ENCODE measurements around the gene ERGIC1.

Gene ERGIC1

DNA sequence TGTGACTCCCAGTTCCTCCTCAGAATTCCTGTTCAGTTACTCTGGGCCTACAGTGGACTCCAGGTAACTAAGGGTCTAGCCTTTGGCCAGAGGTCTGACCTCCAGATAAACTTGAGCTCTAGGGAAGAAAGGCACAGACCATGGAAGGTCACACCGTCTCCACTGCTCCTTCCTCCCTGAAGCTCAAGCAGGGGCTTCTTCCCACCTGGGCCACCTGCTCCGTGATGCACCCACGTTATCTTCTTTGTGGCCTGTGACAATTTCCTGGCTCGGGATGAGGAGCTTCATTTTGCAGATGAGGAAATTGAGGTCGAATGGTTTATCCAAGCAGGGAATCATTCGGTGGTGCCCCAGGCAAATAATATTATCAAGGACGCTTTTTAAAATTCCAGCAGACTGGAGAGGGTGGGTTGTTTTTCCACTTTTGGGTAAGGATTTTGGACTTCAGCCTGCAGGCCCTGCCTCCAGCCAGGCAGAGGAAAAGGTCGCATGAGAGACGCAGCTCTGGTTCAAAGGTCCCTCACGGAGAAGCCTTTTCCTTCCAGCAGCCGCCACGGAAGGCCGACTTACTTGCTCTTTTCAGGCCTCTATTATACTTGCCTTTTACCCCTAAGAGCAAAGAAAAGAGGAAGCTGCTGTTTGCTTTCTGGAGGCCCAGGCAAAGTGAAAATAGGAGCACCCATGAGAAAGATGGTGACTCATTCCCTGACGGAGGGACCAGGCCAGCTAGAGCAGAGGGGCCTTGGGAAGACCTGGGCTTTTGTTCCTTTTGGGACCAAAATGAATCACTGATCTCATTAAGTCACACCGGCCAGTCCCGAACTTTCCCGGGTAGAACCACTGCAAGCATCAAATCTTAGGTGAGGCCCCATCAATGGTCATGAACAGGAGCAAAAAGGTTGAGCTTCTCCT is 40.2 kb upstream of the ERGIC1 start:
- no peaks in the 10 kb centered on the region for H3K36me3 Mint-ChIP-seq (ENCODE audit: insufficient read depth)
- no peaks in the 10 kb centered on the region for H3K27me3 Mint-ChIP-seq
- H3K4me1 Mint-ChIP-seq: peaks cover 12% of the 10 kb centered on the region
- ATAC-seq (replicated peaks; ENCODE audit: extremely low read depth, poor library complexity, severe bottlenecking) (no peak), DNase-seq (ENCODE audit: low spot score in 2 of 2) (no peak)
- peak overlapping the region; percentile 59 for H3K27ac Mint-ChIP-seq (ENCODE audit: low read depth)
- H3K4me3 Mint-ChIP-seq: no peak overlapping the region
- no peaks in the 10 kb centered on the region for H3K9me3 Mint-ChIP-seq

DNA sequence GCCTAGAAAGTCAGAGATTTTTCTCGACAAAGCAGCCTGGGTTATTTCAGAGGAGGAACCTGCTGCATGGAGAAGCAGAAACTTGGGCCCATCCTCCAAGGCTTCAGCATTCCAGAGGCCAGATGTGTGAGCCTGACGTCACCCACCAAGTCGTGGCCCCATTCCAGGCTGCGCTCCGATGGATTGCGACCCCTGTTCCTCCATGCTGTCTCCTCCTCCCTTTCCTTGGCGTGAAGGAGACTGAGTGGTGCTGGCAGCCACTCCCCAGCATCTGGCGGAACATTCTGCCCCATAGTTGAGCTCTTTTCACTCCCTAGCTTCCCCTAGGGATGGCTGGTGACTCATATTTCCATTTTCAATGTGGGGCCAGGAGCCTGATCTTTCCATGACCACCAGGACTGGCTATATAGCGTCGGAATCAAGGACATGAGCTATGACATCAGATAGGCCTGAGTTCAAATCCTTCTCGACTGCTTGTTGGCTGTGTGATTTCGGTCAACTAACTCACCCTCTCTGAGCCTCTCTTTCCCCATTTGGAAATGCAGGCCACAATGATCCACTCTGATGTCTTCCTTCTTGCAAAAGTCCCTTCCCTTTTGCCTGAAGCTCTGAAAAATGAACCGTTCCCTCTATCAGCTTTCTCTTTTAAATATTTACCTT is 38.6 kb upstream of the ERGIC1 start:
- Mint-ChIP-seq H3K36me3 (ENCODE audit: insufficient read depth) (no peaks in the 10 kb centered on the region), H3K9me3 (no peaks in the 10 kb centered on the region), H3K27ac (ENCODE audit: low read depth) (no peak overlapping the region), H3K4me1 (peaks cover 18% of the 10 kb centered on the region), H3K4me3 (no peak overlapping the region), H3K27me3 (no peaks in the 10 kb centered on the region)
- DNase-seq (ENCODE audit: low spot score in 2 of 2) (no peak), ATAC-seq (replicated peaks; ENCODE audit: extremely low read depth, poor library complexity, severe bottlenecking) (no peak)

DNA sequence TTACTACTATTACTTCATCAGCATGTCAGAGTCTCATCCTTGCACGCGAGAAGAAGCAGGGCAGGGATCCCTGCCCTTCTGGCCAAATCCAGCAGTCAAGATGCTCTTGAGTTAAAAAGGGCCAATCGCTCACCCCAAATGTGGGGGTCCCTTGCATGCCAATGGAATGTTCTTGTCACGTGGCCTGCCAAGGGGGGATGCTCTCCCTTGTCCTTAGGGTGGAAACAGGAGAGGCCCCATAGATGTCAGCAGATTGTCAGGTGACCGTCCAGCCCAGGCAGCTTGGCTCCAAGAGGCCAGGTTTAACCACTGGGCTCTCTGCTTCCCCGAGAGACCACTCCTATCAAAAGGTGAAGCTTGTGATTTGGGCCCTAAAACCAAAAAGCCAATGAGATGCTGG is 37.7 kb upstream of the ERGIC1 start:
- Mint-ChIP-seq H3K27ac (ENCODE audit: low read depth) (no peak overlapping the region), H3K4me1 (peaks cover 18% of the 10 kb centered on the region), H3K36me3 (ENCODE audit: insufficient read depth) (no peaks in the 10 kb centered on the region), H3K9me3 (no peaks in the 10 kb centered on the region), H3K4me3 (no peak overlapping the region), H3K27me3 (no peaks in the 10 kb centered on the region)
- DNase-seq (ENCODE audit: low spot score in 2 of 2): no peak
- no peak for ATAC-seq (replicated peaks; ENCODE audit: extremely low read depth, poor library complexity, severe bottlenecking)

DNA sequence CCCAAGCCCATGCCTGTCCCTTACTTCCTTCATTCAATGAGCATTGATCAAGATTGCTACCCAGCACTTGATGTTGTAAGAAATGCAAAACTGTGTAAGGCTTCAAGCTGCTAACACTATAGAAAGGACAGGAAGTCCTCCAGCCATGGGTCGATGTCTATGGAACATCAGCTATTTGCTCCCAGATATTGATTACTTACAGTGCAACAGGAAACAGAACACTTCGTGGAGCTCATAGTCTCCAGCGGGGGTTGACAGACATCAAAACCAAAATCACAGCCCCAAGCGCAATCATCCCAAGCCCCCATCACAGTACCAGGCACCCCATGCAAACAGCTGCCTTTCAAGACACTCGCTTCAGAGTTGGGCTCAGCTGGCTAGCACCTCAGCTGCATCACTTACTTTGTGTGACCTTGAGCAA is 36.3 kb upstream of the ERGIC1 start:
- Mint-ChIP-seq H3K36me3 (ENCODE audit: insufficient read depth) (no peaks in the 10 kb centered on the region), H3K27me3 (no peaks in the 10 kb centered on the region), H3K4me3 (no peak overlapping the region), H3K4me1 (peaks cover 18% of the 10 kb centered on the region), H3K27ac (ENCODE audit: low read depth) (no peak overlapping the region), H3K9me3 (no peaks in the 10 kb centered on the region)
- ATAC-seq (replicated peaks; ENCODE audit: extremely low read depth, poor library complexity, severe bottlenecking) (no peak), DNase-seq (ENCODE audit: low spot score in 2 of 2) (no peak)

DNA sequence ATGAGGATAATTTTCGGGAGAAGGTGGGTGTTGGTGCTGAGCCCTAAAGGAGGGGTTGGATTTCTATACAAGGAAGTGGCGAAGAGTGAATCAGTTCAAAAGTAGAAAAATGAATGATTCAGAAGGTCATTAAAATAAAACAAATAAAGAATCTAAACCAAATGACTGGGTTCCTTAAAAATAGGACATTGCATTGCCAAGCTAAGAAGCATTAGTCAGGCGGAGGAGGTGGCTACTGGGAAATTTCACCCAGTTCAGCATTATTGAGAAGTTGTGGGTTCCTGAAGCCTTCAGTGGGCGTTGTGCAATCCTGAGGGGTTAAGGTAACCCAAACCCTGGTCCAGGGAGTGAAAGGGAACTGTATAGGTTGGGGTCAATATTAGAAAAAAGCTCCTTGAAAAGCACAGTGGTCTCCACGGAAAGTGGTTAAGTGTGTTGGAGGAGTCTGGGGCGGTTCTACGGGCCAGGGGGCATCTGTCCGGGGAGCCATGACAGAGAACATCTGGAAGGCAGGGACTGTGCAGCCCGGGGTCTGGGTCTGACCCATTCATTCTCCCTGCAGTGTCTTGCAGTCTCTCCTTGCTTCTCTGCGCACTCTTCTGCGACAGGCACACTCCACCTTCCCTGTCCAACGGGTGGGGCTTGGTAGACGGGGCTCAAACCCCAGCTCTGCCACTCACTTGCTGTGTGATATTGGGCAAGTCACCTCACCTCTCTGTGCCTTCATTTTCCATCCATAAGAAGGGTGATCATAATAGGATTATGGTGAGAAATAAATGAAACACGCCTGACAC is 35.4 kb upstream of the ERGIC1 start:
- Mint-ChIP-seq H3K27ac (ENCODE audit: low read depth) (no peak overlapping the region), H3K4me1 (peaks cover 18% of the 10 kb centered on the region), H3K27me3 (no peaks in the 10 kb centered on the region), H3K4me3 (no peak overlapping the region), H3K36me3 (ENCODE audit: insufficient read depth) (no peaks in the 10 kb centered on the region), H3K9me3 (no peaks in the 10 kb centered on the region)
- no peak for ATAC-seq (replicated peaks; ENCODE audit: extremely low read depth, poor library complexity, severe bottlenecking)
- DNase-seq (ENCODE audit: low spot score in 2 of 2): no peak

DNA sequence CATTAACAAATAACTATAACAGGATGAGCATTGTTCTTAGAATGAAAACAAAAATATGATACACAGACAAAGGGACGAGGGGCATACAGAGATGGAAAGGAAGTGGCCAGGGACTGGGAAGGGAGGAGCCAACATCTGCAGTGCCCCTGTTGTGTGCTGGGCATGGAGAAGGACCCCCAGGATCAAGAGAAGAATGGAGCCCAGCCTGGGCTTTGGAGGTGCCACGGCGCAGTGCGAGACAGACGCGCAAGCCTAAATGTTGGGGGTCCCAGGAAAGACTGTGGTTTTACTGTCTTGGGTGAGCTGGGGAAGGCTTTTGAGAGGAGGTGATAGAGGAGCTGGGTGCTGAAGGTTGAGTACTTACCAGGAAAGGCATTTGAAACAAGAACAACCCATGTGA is 34.6 kb upstream of the ERGIC1 start:
- peaks cover 18% of the 10 kb centered on the region for H3K4me1 Mint-ChIP-seq
- no peaks in the 10 kb centered on the region for H3K27me3 Mint-ChIP-seq
- DNase-seq (ENCODE audit: low spot score in 2 of 2) (no peak), ATAC-seq (replicated peaks; ENCODE audit: extremely low read depth, poor library complexity, severe bottlenecking) (no peak)
- no peaks in the 10 kb centered on the region for H3K9me3 Mint-ChIP-seq
- no peak overlapping the region for H3K4me3 Mint-ChIP-seq
- H3K36me3 Mint-ChIP-seq (ENCODE audit: insufficient read depth): no peaks in the 10 kb centered on the region
- H3K27ac Mint-ChIP-seq (ENCODE audit: low read depth): peak overlapping the region; percentile 6

DNA sequence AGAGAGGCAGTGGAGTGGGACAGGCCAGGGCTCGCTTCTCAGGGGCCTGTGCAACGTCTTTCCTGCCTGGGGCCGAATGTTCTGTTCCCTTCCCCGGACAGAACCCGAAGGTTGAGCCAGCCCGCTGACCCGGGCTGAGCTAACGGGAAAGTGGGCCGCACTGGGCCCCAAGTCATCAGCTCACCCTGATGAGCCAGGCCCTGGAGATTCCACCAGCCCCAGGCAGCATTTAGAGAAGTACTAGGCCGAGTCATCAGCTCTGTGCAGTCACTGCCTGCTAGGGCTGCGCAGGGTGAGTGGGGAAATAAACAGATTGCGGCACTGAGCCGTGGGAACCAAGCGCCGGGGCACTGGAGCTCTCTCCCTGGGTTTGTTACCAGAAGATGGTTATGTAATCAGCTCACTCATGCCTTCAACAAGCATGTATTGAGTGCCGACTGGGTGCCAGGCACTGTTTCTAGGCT is 33.9 kb upstream of the ERGIC1 start:
- ATAC-seq (replicated peaks; ENCODE audit: extremely low read depth, poor library complexity, severe bottlenecking): no peak
- no peak for DNase-seq (ENCODE audit: low spot score in 2 of 2)
- Mint-ChIP-seq H3K36me3 (ENCODE audit: insufficient read depth) (no peaks in the 10 kb centered on the region), H3K4me1 (peaks cover 18% of the 10 kb centered on the region), H3K27ac (ENCODE audit: low read depth) (no peak overlapping the region), H3K27me3 (no peaks in the 10 kb centered on the region), H3K9me3 (no peaks in the 10 kb centered on the region), H3K4me3 (no peak overlapping the region)

DNA sequence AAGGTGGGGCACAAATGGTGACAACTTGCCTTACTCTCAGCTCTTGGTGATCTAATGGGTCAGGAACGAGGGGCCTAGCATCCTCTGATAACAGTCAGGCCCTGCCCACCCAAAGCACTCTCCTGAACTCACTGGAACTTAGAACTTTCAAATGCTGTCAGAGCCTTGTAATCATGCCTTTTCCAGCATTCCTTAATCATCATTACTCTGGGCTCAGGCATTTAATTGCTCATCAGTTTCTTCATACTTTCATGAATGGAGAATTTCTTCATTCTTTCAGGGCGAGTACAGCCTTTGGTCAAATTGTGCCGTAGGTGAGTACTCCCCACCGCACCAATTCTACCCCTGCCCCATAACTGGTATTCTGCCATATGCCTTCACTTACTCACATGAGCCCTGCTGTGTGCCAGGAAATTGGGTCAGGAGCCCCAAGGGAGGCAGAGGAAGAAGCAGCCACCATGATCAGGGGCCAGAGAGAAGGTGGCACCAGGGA is 32.8 kb upstream of the ERGIC1 start:
- H3K27me3 Mint-ChIP-seq: no peaks in the 10 kb centered on the region
- H3K4me3 Mint-ChIP-seq: no peak overlapping the region
- H3K27ac Mint-ChIP-seq (ENCODE audit: low read depth): no peak overlapping the region
- DNase-seq (ENCODE audit: low spot score in 2 of 2) (no peak), ATAC-seq (replicated peaks; ENCODE audit: extremely low read depth, poor library complexity, severe bottlenecking) (no peak)
- H3K4me1 Mint-ChIP-seq: peaks cover 18% of the 10 kb centered on the region
- peaks cover under 1% of the 10 kb centered on the region for H3K36me3 Mint-ChIP-seq (ENCODE audit: insufficient read depth)
- H3K9me3 Mint-ChIP-seq: no peaks in the 10 kb centered on the region

DNA sequence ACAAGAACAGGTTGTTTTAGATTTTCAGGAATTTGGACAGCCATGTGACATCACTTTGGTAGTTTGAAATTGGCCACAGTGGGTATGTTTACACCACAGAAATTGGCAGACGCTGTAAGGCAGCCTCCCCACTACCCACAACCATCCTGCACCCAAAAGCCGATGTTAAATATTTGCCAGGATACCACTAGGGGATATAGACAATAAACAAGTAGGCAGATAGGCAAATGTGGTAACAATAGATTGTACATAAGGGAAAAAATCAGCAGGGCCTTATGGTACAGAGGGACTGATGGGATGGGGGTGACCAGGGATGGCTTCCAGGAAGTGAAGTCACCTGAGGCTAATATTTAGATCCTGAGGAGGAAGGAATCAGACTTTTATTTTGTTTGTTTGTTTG is 31.9 kb upstream of the ERGIC1 start:
- H3K27me3 Mint-ChIP-seq: no peaks in the 10 kb centered on the region
- H3K4me3 Mint-ChIP-seq: no peak overlapping the region
- no peaks in the 10 kb centered on the region for H3K9me3 Mint-ChIP-seq
- ATAC-seq (replicated peaks; ENCODE audit: extremely low read depth, poor library complexity, severe bottlenecking) (no peak), DNase-seq (ENCODE audit: low spot score in 2 of 2) (no peak)
- H3K27ac Mint-ChIP-seq (ENCODE audit: low read depth): no peak overlapping the region
- peaks cover 3% of the 10 kb centered on the region for H3K36me3 Mint-ChIP-seq (ENCODE audit: insufficient read depth)
- peaks cover 22% of the 10 kb centered on the region for H3K4me1 Mint-ChIP-seq

DNA sequence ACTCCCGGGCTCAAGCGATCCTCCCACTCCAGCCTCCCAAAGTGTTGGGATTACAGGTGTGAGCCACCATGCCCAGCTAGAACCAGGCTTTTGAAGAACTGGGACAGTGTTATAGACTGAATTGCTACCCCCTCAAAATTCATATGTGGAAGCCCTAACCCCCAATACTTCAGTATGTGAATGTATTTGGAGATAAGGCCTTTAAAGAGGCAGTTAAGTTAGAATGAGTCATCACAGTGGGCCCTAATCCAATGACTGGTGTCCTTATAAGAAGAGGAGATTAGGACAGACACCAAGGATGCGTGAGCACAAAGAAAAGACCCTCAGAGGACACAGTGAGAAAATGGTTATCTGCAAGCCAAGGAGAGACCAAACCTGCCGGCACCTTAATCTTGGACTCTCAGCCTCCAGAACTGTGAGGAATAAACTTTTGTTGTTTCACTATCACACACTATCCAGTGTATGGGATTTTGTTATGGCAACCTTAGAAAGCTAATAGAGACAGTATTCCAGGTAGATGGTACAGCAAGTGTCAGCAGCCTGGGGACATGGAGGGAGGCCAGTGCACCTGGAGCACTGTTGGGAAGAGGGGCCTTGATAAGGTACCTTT is 31.4 kb upstream of the ERGIC1 start:
- ATAC-seq (replicated peaks; ENCODE audit: extremely low read depth, poor library complexity, severe bottlenecking): no peak
- peaks cover 24% of the 10 kb centered on the region for H3K4me1 Mint-ChIP-seq
- H3K4me3 Mint-ChIP-seq: no peak overlapping the region
- H3K9me3 Mint-ChIP-seq: no peaks in the 10 kb centered on the region
- peaks cover 6% of the 10 kb centered on the region for H3K36me3 Mint-ChIP-seq (ENCODE audit: insufficient read depth)
- H3K27me3 Mint-ChIP-seq: no peaks in the 10 kb centered on the region
- H3K27ac Mint-ChIP-seq (ENCODE audit: low read depth): no peak overlapping the region
- DNase-seq (ENCODE audit: low spot score in 2 of 2): no peak

DNA sequence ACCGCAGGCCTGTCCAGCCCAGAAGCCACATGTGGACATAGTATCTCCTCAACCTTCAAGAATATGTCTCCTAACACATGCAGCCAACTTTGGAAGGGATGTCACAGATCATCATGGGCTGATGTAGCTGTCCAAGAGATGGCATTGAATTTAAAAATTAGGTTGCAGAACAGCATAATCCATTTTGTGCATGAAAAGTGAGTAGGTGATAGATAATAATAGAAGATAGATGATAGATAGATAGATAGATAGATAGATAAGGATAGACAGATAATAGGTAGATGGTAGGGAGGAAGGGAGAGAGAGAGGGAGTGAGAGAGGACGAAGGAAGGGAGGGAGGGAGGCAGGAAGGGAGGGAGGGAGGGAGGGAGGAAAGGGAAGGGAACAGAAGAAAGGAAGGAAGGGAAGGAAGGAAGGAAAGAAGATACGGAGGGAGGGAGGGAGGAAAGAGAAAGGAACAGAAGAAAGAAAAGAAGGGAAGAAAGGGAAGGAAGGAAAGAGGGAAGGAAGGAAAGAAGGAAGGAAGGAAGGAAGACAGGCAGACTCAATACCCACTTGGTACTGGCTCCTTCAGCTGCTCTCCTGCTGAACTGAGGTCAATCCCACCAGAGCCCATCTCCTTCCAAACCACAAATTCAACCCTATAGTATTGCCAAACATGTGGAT is 28.9 kb upstream of the ERGIC1 start:
- DNase-seq (ENCODE audit: low spot score in 2 of 2) (no peak), ATAC-seq (replicated peaks; ENCODE audit: extremely low read depth, poor library complexity, severe bottlenecking) (no peak)
- no peak overlapping the region for H3K4me3 Mint-ChIP-seq
- H3K4me1 Mint-ChIP-seq: peaks cover 16% of the 10 kb centered on the region
- H3K27ac Mint-ChIP-seq (ENCODE audit: low read depth): peak overlapping the region; percentile 50
- no peaks in the 10 kb centered on the region for H3K27me3 Mint-ChIP-seq
- H3K9me3 Mint-ChIP-seq: peaks cover 4% of the 10 kb centered on the region
- H3K36me3 Mint-ChIP-seq (ENCODE audit: insufficient read depth): peaks cover 7% of the 10 kb centered on the region

All from central memory CD8-positive, alpha-beta T cell (primary cell).